Immature natural killer cell (primary cell): ENCODE measurements around the gene FAM111A. TPM values are rescaled to one million over a fixed set of nuclear protein-coding genes. Genes with fewer than 3 reads are reported as not detected.

ENCODE experiments used
- DNase-seq, 3 donors: peaks; one replicate each; pipeline ENCODE4 v3.0.0; 2022; ENCODE audit warnings: mixed read lengths in 1 of 3
- H3K27ac Mint-ChIP-seq, 6 donors: one replicate each; pipeline ENCODE4 v1.8.0; 2020; ENCODE audit warnings: mixed read lengths in 6 of 6, mild to moderate bottlenecking in 5 of 6, inconsistent platforms in 4 of 6, moderate library complexity in 3 of 6
- H3K27me3 Mint-ChIP-seq, 3 donors: one replicate each; pipeline ENCODE4 v1.8.0; 2020 to 2021; ENCODE audit warnings: low read depth in 3 of 3, mild to moderate bottlenecking in 3 of 3, mixed read lengths in 3 of 3, moderate library complexity in 3 of 3, inconsistent platforms in 1 of 3
- H3K36me3 Mint-ChIP-seq, 3 donors: one replicate each; pipeline ENCODE4 v1.8.0; 2020; ENCODE audit warnings: mixed read lengths in 3 of 3, inconsistent platforms in 2 of 3, mild to moderate bottlenecking in 2 of 3
- H3K4me1 Mint-ChIP-seq, 2 donors: one replicate each; pipeline ENCODE4 v1.8.0; 2020; ENCODE audit warnings: inconsistent platforms in 2 of 2, mild to moderate bottlenecking in 2 of 2, mixed read lengths in 2 of 2, moderate library complexity in 1 of 2
- H3K4me3 Mint-ChIP-seq, 5 donors: one replicate each; pipeline ENCODE4 v1.8.0; 2020; ENCODE audit warnings: mild to moderate bottlenecking in 5 of 5, mixed read lengths in 5 of 5, inconsistent platforms in 3 of 5, moderate library complexity in 3 of 5
- H3K9me3 Mint-ChIP-seq, 6 donors: one replicate each; pipeline ENCODE4 v1.8.0; 2020; ENCODE audit warnings: mild to moderate bottlenecking in 6 of 6, mixed read lengths in 6 of 6, inconsistent platforms in 4 of 6, moderate library complexity in 3 of 6
- polyA plus RNA-seq, 3 donors: library from polyadenylated mRNA; unstranded; fragments of 300-500 nt; fragmentation: Illumina TruSeq; gene quantifications; one replicate each; pipeline ENCODE4 v1.2.3, GENCODE V29; 2021

FAM111A gene
- polyA plus RNA-seq, 3 donors from 2014 or later, result 28.6 to 41.8 (median 31.2) TPM

DNA sequence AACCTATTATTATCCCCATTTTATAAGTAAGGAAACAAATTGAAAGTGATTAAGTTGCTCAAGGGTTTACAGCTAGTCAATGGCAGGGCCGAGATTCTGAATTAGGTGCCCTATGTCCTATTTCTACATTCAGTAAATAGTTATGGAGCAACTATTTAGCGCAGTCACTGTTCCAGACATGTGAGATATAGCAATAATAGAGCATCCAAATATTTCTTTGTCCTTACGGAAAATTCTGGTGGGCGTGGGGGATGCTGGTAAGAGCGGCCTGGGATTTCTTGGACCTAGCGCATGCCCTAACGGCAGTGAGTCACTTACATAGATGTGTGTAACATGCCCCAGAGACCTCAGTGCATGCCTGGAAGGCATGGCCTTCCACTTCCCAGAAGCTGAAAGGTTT, 33.7 kb downstream of the FAM111A start:
- H3K27ac Mint-ChIP-seq, result no peak overlapping the region
- no peak overlapping the region for H3K4me3 Mint-ChIP-seq
- H3K36me3 Mint-ChIP-seq, result no peaks in the 10 kb centered on the region
- peaks cover 8 to 11% (median 9%) of the 10 kb centered on the region in 3 donors for H3K27me3 Mint-ChIP-seq
- H3K9me3 Mint-ChIP-seq, result no peaks in the 10 kb centered on the region
- H3K4me1 Mint-ChIP-seq, result peaks cover 6 to 8% of the 10 kb centered on the region in 2 donors
- DNase-seq, result no peak

DNA sequence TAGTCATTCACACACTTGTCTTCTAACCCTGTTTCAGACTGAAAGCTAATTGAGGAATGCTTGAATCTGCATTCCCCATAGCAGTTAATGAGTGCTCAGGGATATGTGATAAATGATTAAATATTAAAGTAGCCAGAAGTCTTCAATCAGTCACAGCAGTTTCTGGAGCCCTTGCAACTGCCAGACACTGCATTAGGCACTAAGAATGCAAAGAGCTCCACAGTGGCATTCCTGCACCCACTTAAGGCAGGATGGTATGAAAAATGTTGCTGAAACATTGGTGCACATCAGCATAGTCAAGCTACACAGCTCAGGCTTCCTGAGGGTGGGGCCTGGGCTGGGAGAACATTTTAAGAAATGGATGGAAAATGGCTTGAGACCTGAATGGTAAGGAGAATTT, 35.7 kb downstream of the FAM111A start:
- no peak for DNase-seq
- Mint-ChIP-seq H3K4me3 (no peak overlapping the region), H3K27ac (no peak overlapping the region), H3K9me3 (no peaks in the 10 kb centered on the region), H3K36me3 (no peaks in the 10 kb centered on the region), H3K27me3 (peaks cover 5 to 7% (median 6%) of the 10 kb centered on the region in 3 donors), H3K4me1 (no peaks in the 10 kb centered on the region)

DNA sequence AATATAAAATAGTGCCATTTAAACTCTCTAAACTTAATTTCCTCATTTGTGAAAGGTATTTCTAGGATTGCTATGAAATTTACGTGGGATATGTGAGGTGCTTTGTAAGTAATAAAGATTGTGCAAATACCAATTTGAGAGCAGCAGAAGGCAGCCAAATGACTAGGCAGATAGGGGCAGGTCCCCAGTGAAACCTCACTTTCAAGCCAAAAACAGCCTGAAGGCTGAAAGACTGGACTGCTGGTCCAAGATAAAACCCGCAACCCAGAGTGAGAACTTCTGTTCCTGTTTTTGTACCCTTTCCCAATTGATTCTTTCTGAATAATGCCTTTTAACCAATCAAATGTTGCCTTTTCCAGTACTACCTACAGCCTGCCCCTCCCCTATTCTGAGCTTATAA, 36.5 kb downstream of the FAM111A start:
- no peaks in the 10 kb centered on the region for H3K9me3 Mint-ChIP-seq
- DNase-seq, result no peak
- peaks cover 3 to 6% (median 5%) of the 10 kb centered on the region in 3 donors for H3K27me3 Mint-ChIP-seq
- no peak overlapping the region for H3K4me3 Mint-ChIP-seq
- H3K36me3 Mint-ChIP-seq, result no peaks in the 10 kb centered on the region
- H3K4me1 Mint-ChIP-seq, result no peaks in the 10 kb centered on the region
- H3K27ac Mint-ChIP-seq, result no peak overlapping the region

DNA sequence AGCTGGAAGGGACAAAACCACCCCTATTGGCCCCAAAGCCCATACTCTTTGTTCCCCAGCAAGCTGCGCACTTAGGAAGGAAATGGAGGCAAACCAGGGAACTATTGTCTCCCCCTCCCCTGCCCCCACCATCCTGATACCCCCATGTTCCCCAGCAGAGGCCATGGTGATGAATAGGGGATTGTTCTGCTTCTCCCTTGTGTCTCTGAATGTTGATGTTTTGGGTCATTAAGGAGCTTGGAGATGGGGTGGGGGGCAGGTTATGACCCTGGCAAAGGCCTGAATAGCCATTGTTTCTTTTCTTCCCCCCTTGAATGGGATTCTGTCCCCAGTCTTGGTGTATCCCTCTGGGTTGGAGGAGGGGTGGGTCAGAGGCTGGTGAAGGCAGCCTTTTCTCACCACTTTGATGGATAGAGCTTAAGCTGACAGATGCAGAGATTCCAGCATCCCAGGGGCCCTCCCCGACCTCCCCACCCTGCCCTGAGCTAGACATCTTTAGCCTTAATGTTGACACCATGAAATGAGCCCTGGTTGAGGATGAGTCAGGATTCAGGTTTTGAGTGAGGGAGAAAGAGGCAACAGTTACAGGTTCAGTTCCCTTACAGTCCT, 37.6 kb downstream of the FAM111A start:
- Mint-ChIP-seq H3K4me3 (no peak overlapping the region), H3K27me3 (peaks cover 2 to 6% (median 4%) of the 10 kb centered on the region in 3 donors), H3K27ac (no peak overlapping the region), H3K9me3 (no peaks in the 10 kb centered on the region), H3K4me1 (no peaks in the 10 kb centered on the region), H3K36me3 (no peaks in the 10 kb centered on the region)
- DNase-seq, result no peak

DNA sequence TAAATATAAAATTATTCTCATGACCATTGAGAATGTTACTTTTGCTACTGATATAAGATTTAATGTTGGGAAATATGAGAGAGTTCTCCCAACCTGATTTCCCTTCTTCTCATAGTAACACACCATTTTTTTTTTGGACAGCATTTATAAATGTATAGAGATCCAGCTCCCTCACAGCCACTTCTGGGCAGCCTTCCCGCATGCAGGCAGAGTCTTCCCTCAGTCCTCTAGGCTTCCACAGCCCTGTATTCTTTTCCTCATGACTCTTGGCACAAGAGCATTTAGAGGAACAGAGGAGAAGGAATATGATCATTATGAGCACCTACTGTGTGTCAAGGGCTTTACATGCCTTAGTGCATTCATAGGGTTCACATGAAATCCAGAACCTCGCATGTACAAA, 38.3 kb downstream of the FAM111A start:
- Mint-ChIP-seq H3K4me1 (no peaks in the 10 kb centered on the region), H3K4me3 (no peak overlapping the region), H3K27ac (no peak overlapping the region), H3K9me3 (no peaks in the 10 kb centered on the region), H3K27me3 (peaks cover 2 to 6% (median 4%) of the 10 kb centered on the region in 3 donors), H3K36me3 (no peaks in the 10 kb centered on the region)
- no peak for DNase-seq

DNA sequence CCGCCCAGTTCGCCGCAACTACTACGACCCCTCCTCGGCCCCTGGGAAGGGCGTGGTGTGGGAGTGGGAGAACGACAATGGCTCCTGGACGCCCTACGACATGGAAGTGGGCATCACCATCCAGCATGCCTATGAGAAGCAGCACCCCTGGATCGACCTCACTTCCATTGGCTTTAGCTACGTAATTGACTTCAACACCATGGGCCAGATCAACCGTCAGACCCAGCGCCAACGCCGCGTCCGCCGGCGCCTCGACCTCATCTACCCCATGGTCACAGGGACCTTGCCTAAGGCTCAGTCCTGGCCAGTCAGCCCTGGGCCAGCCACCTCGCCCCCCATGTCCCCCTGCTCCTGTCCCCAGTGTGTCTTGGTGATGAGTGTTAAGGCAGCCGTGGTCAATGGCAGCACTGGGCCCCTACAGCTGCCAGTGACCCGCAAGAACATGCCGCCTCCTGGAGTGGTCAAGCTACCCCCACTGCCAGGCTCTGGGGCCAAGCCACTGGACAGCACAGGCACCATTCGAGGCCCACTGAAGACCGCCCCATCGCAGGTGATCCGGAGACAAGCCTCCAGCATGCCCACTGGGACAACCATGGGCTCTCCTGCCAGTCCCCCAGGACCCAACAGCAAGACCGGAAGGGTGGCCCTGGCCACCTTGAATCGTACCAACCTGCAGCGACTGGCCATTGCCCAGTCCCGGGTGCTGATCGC, 39.2 kb downstream of the FAM111A start:
- Mint-ChIP-seq H3K36me3 (no peaks in the 10 kb centered on the region), H3K4me3 (no peak overlapping the region), H3K9me3 (no peaks in the 10 kb centered on the region), H3K27me3 (peaks cover 2 to 8% (median 4%) of the 10 kb centered on the region in 3 donors), H3K27ac (no peak overlapping the region), H3K4me1 (no peaks in the 10 kb centered on the region)
- no peak for DNase-seq

DNA sequence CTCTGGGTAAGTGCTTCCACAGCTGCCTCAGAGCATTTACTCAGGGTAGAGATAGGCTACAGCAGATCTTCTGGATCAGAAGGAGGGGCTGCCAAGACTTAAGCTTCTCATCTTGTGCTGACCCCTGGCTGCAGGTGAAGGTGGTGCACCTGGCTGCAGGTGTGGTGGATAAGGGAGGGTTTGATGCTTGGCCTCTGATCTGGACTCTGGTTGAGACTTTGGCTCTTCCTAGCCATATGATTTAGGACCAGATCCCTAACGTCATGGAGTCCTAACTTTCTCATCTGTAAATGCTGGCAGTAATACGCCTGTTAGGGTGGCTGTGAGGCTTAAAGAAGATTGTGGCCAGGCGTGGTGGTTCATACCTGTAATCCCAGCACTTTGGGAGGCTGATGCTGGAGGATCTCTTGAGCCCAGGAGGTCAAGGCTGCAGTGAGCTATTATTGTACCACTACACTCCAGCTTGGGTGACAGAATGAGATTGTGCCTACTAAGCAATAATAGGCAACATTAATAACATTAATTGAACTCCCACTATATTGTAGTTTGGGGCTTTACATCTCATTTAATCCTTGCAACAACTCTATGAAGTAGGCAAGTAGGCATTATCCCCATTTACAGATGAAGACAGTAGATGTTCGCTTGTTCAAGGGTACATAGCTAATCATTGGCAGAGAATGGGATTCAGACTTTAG, 39.9 kb downstream of the FAM111A start:
- Mint-ChIP-seq H3K9me3 (no peaks in the 10 kb centered on the region), H3K27me3 (peaks cover 2 to 7% (median 4%) of the 10 kb centered on the region in 3 donors), H3K4me1 (no peaks in the 10 kb centered on the region), H3K4me3 (no peak overlapping the region), H3K36me3 (no peaks in the 10 kb centered on the region), H3K27ac (no peak overlapping the region)
- DNase-seq, result no peak

DNA sequence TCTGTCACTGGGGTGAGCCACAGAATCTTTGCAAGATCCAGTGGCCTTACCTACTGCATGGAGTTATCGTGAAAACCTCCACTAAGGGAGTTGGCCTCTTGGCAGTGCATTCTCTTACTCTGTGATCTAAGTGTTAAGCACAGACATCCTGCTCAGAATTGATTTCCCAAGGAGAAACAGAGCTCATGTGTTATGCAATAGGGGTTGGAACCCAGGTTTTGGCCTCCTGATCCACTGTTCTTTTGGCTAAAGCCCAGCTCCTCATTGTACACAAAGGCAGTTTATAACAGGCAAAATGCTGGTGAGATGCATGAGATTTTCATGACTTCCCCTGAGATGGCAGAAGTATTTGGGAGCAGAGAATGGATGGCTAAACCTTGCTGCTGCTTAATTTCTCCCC, 41.1 kb downstream of the FAM111A start:
- Mint-ChIP-seq H3K27ac (no peak overlapping the region), H3K36me3 (no peaks in the 10 kb centered on the region)

DNA sequence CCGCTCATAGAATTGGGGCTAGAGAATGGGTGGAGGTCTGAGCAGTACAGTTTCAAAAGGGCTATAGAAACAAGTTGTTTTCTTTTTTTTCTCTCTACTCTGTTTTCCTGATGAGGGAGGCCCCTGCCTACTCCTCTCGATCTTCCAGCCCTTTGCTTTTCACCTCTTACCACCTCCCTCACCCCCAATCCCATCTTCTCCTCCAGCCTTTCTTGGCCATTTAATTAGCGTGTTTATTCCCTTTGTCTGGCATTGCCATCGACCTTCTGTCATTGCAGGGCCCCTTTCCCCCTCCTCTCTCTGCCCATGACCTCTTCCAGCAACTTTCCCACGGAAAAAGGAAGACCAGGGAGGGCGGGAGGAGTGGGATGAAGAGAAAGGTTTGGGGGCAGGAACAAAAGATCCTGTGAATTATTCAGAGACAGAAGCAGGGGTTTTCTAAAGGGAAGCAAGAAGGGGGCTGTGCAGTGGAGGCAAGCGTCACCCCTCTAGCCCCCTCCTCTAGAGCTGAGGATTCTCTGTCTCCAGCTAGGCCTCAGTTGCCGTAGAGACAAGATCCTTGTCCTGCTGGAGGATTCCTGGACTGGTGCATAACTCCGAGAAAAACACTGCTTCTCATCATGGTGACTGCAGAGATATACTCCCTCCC, 42.2 kb downstream of the FAM111A start:
- Mint-ChIP-seq H3K27ac (no peak overlapping the region), H3K4me1 (no peaks in the 10 kb centered on the region), H3K4me3 (no peak overlapping the region), H3K27me3 (peaks cover 0 to 7% (median 2%) of the 10 kb centered on the region in 3 donors), H3K9me3 (no peaks in the 10 kb centered on the region), H3K36me3 (no peaks in the 10 kb centered on the region)
- DNase-seq, result no peak

More for the DNA sequence above, 41.1 kb downstream of the FAM111A start:
- Mint-ChIP-seq H3K4me1 (no peaks in the 10 kb centered on the region), H3K27me3 (peaks cover 2 to 4% (median 4%) of the 10 kb centered on the region in 3 donors), H3K9me3 (no peaks in the 10 kb centered on the region), H3K4me3 (no peak overlapping the region)
- DNase-seq, result no peak

DNA sequence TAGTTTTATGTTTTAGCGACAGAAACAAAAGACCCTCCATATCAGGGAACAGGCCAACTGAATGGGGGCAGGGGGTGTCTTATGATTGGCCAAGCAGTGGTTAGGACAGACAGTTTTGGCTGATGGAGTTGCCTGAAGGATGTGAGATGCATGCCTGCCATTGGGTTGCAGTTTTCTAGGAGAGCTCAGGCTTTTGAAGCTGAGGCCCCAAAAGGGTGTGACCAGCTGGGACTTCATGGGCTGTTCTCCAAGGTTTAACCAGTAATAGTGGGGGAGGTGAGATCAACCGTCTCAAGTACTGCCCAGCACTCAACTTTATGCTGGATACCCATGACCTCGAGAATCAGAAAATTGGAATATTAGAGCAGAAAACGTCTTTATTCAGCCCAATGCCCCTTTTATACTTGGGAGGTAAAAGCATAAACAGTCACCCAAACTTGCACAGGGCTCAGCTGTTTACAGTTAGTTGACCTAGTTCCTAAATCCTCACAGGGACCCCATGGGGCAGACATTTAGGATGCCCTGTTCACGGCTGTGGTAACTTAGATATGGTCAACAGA, 42.8 kb downstream of the FAM111A start:
- Mint-ChIP-seq H3K36me3 (no peaks in the 10 kb centered on the region), H3K4me1 (no peaks in the 10 kb centered on the region)

DNA sequence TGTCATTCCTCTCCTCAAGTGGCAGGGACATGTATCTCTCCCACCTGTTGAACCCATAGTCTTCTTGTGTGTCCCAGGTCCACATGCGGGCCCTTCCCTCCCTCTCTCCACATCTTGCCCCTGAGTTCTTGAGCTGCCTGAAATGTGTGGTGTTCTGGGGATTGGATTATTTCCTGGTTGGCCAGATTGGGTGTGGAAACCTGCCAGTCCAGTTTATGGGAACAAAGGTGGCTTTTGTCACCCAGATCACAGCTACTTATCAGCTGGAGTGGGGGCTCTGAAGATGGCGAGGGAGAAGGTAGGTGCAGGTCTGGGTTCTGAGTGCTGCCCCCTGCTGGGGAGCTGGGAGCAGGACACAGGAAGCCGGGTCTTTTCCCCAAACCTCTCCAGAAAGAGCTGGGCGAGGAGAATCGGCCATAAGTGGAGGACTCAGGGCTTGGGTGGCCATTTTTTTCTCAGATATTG, 43.5 kb downstream of the FAM111A start:
- H3K4me1 Mint-ChIP-seq, result no peaks in the 10 kb centered on the region
- H3K27ac Mint-ChIP-seq, result no peak overlapping the region
- no peak overlapping the region for H3K4me3 Mint-ChIP-seq
- no peaks in the 10 kb centered on the region for H3K36me3 Mint-ChIP-seq
- no peaks in the 10 kb centered on the region for H3K9me3 Mint-ChIP-seq
- DNase-seq, result peak; percentile 37 to 53 (median 42)
- peaks cover 0 to 7% (median 0%) of the 10 kb centered on the region in 3 donors for H3K27me3 Mint-ChIP-seq

More for the DNA sequence above, 42.8 kb downstream of the FAM111A start:
- no peak for DNase-seq
- peaks cover 0 to 7% (median 0%) of the 10 kb centered on the region in 3 donors for H3K27me3 Mint-ChIP-seq
- H3K27ac Mint-ChIP-seq, result no peak overlapping the region
- no peaks in the 10 kb centered on the region for H3K9me3 Mint-ChIP-seq
- H3K4me3 Mint-ChIP-seq, result no peak overlapping the region

DNA sequence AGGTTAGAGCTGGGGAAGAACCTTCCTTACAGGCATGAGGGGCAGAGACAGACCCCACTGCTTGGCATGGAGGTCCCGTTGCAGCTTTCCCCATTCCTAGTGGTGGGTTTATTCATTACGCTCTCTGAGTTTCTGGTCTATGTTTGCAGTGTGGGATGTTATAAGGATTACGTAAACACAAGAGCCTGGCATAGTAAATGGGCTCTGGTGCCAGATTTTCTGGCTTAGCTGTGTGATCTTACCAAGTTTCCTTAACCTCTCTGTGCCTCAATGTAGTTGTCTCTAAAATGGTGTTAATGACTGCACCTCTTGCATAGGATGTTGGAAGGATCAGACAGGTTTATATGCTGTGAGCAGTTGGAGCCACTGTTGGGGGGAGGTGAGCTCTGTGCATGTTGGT, 44.4 kb downstream of the FAM111A start:
- H3K27me3 Mint-ChIP-seq, result peaks cover 0 to 7% (median 0%) of the 10 kb centered on the region in 3 donors
- no peaks in the 10 kb centered on the region for H3K4me1 Mint-ChIP-seq
- no peak overlapping the region for H3K27ac Mint-ChIP-seq
- DNase-seq, result no peak
- no peaks in the 10 kb centered on the region for H3K36me3 Mint-ChIP-seq
- no peak overlapping the region for H3K4me3 Mint-ChIP-seq
- H3K9me3 Mint-ChIP-seq, result no peaks in the 10 kb centered on the region

DNA sequence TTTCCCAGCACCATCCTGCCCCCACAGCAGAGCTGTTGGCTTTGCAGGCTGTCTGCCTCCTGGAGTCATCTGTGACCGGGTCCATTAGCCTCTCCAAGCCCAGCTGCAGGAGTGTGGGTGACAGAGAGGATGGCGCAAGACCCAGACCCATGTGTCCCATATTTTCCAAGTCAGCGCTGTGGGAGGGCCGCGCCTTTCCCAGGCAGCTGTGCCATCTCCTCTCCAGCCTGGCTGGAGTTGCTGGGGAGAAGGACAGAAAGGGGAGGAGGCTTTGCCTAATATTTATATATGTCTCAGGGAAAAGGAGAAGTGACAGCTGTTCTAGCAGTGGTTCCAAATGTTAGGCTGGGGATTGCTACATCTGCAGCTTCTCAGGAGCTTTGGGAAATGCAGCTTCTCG, 44.9 kb downstream of the FAM111A start:
- DNase-seq, result no peak
- H3K4me3 Mint-ChIP-seq, result no peak overlapping the region
- H3K27ac Mint-ChIP-seq, result no peak overlapping the region
- no peaks in the 10 kb centered on the region for H3K36me3 Mint-ChIP-seq
- H3K4me1 Mint-ChIP-seq, result no peaks in the 10 kb centered on the region
- H3K27me3 Mint-ChIP-seq, result peaks cover 0 to 7% (median 0%) of the 10 kb centered on the region in 3 donors
- H3K9me3 Mint-ChIP-seq, result no peaks in the 10 kb centered on the region
